ENCODE data around the gene RELB. TPM values are rescaled to one million over a fixed set of nuclear protein-coding genes. Genes with fewer than 3 reads are reported as not detected.
"Not testable (repeated sequence)": the region's sequence is repeated elsewhere in the genome, so short reads cannot be mapped to it uniquely, and the experiment has no call there.

RELB gene
- total RNA-seq, 2 donors from 2014 or later, result 9.5 to 14.5 TPM

DNA sequence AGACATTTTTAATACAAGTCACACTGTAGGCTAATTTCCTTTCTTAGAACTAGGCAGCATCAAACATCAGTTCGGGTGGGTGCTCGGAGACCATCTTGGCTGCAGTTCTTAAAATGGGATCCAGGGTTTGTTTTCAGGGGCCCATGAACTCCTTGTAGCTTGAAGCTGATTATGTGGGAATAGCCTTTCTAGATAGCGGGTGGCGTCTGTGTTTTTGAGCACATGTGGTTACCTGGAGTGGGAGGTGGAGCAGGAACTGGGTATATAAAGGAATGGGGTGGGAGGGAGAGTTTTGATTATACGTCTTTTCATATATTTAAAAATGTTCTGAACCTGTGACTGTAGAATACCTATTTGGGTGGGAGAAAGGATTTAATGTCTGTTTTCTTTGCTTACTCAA, 33.1 kb upstream of the RELB start:
- H3K36me3 Mint-ChIP-seq (ENCODE audit: low read depth), result peaks cover 39% of the 10 kb centered on the region
- WGBS, 2 experiments (ENCODE audit: insufficient coverage in 1 of 2, insufficient read length in 1 of 2), result 95% methylated on average over 4 to 5 of the region's 5 CpGs
- Histone ChIP-seq H3K36me3 (ENCODE audit: control insufficient read depth, insufficient read depth, low read length) (peaks cover 35% of the 10 kb centered on the region), H3K9me3 (ENCODE audit: control insufficient read depth, low read length) (no peaks in the 10 kb centered on the region), H3K4me1 (ENCODE audit: control insufficient read depth, insufficient read depth, low read length) (no peaks in the 10 kb centered on the region), H3K27me3 (ENCODE audit: control insufficient read depth, insufficient read depth, low read length, poor library complexity, severe bottlenecking) (no peaks in the 10 kb centered on the region), H3K27ac (ENCODE audit: low read depth, low read length) (no peak overlapping the region), H3K9ac (ENCODE audit: extremely low read depth, low read length, poor library complexity, severe bottlenecking) (no peak overlapping the region), H3K4me3 (ENCODE audit: low read length) (no peak overlapping the region)
- H3K27ac Mint-ChIP-seq, result no peak overlapping the region
- no peaks in the 10 kb centered on the region for H3K9me3 Mint-ChIP-seq
- no peak overlapping the region for H3K4me3 Mint-ChIP-seq
- H3K4me1 Mint-ChIP-seq, result no peaks in the 10 kb centered on the region
- TF ChIP-seq, protein P1, sequence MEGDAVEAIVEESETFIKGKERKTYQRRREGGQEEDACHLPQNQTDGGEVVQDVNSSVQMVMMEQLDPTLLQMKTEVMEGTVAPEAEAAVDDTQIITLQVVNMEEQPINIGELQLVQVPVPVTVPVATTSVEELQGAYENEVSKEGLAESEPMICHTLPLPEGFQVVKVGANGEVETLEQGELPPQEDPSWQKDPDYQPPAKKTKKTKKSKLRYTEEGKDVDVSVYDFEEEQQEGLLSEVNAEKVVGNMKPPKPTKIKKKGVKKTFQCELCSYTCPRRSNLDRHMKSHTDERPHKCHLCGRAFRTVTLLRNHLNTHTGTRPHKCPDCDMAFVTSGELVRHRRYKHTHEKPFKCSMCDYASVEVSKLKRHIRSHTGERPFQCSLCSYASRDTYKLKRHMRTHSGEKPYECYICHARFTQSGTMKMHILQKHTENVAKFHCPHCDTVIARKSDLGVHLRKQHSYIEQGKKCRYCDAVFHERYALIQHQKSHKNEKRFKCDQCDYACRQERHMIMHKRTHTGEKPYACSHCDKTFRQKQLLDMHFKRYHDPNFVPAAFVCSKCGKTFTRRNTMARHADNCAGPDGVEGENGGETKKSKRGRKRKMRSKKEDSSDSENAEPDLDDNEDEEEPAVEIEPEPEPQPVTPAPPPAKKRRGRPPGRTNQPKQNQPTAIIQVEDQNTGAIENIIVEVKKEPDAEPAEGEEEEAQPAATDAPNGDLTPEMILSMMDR (conservative IDR thresholded peaks at IDR 0.05), result no peak
- DNase-seq, result no peak
- no peaks in the 10 kb centered on the region for H3K27me3 Mint-ChIP-seq (ENCODE audit: insufficient read depth)

DNA sequence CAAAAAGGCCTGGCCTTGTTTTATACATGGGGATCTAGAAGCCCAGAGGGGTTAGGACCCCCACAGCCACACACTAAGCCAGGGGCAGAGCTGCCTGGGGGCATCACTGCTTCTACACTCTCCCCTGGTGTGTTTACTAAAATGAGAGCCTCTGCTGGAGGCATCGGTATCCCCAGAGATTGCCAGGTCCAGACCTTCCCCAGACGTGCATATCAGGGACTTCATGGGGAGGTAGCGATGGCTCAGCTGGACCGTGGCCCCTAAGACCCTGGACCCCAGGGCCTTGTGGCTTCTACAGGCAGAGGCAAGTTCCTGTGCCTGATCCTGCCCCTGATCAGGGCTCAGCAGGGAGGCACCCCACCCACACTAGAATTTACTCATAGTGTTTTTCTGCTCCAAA, 32.6 kb upstream of the RELB start:
- no peaks in the 10 kb centered on the region for H3K4me1 ChIP-seq (ENCODE audit: control insufficient read depth, insufficient read depth, low read length)
- Mint-ChIP-seq H3K4me3 (no peak overlapping the region), H3K36me3 (ENCODE audit: low read depth) (peaks cover 43% of the 10 kb centered on the region), H3K9me3 (no peaks in the 10 kb centered on the region), H3K27me3 (ENCODE audit: insufficient read depth) (no peaks in the 10 kb centered on the region), H3K27ac (no peak overlapping the region), H3K4me1 (no peaks in the 10 kb centered on the region)
- TF ChIP-seq, protein P1 (conservative IDR thresholded peaks at IDR 0.05), result no peak
- H3K9ac ChIP-seq (ENCODE audit: extremely low read depth, low read length, poor library complexity, severe bottlenecking), result no peak overlapping the region
- 95 to 100% methylated on average over 2 to 4 of the region's 4 CpGs for WGBS, 2 experiments (ENCODE audit: insufficient coverage in 1 of 2, insufficient read length in 1 of 2)
- no peaks in the 10 kb centered on the region for H3K9me3 ChIP-seq (ENCODE audit: control insufficient read depth, low read length)
- no peak overlapping the region for H3K27ac ChIP-seq (ENCODE audit: low read depth, low read length)
- no peak overlapping the region for H3K4me3 ChIP-seq (ENCODE audit: low read length)
- no peak for DNase-seq
- H3K36me3 ChIP-seq (ENCODE audit: control insufficient read depth, insufficient read depth, low read length), result peaks cover 35% of the 10 kb centered on the region
- H3K27me3 ChIP-seq (ENCODE audit: control insufficient read depth, insufficient read depth, low read length, poor library complexity, severe bottlenecking), result no peaks in the 10 kb centered on the region

DNA sequence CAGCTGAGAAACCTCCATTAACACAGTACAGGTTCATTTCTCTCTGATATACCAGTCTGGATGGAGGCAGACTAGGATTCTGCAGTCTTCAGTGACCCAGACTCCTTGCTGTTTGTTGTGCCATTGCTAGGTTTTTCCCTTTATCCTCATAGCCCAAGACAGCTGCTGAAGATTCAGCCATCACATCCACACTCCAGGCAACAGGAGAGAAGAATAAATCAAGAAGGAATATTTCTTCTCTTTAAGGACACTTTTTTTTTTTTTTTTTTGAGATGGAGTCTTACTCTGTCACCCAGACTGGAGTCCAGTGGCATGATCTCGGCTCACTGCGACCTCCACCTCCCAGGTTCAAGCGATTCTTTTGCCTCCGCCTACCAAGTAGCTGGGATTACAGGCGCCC, 31.8 kb upstream of the RELB start:
- H3K4me1 ChIP-seq (ENCODE audit: control insufficient read depth, insufficient read depth, low read length), result no peaks in the 10 kb centered on the region

DNA sequence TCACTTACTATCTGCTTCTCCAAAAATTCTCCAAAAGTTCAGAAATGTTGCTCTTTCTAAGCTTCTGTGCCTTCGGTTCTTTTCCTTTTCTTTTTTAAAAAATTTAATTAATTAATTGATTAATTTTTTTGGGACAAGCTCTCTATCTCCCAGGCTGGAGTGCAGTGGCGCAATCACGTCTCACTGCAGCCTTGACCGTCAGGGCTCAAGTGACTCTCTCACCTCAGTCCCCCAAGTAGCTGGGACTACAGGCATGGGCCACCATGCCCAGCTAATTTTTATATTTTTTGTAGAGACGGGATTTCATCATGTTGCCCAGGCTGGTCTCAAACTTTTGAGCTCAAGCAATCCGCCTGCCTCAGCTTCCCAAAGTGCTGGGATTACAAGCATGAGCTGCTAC, 29.8 kb upstream of the RELB start:
- WGBS, 2 experiments (ENCODE audit: insufficient coverage in 1 of 2, insufficient read length in 1 of 2), result 82 to 88% methylated on average over 5 to 6 of the region's 6 CpGs
- H3K27ac ChIP-seq (ENCODE audit: low read depth, low read length), result not testable (repeated sequence)
- H3K36me3 Mint-ChIP-seq (ENCODE audit: low read depth), result peaks cover 46% of the 10 kb centered on the region

More for the DNA sequence above, 31.8 kb upstream of the RELB start:
- Mint-ChIP-seq H3K4me3 (no peak overlapping the region), H3K9me3 (no peaks in the 10 kb centered on the region), H3K4me1 (no peaks in the 10 kb centered on the region), H3K36me3 (ENCODE audit: low read depth) (peaks cover 45% of the 10 kb centered on the region), H3K27ac (no peak overlapping the region), H3K27me3 (ENCODE audit: insufficient read depth) (no peaks in the 10 kb centered on the region)
- no peaks in the 10 kb centered on the region for H3K9me3 ChIP-seq (ENCODE audit: control insufficient read depth, low read length)
- TF ChIP-seq, protein P1 (conservative IDR thresholded peaks at IDR 0.05), result no peak
- no peak for DNase-seq
- H3K27me3 ChIP-seq (ENCODE audit: control insufficient read depth, insufficient read depth, low read length, poor library complexity, severe bottlenecking), result no peaks in the 10 kb centered on the region
- H3K36me3 ChIP-seq (ENCODE audit: control insufficient read depth, insufficient read depth, low read length), result peaks cover 41% of the 10 kb centered on the region
- H3K9ac ChIP-seq (ENCODE audit: extremely low read depth, low read length, poor library complexity, severe bottlenecking), result no peak overlapping the region
- H3K4me3 ChIP-seq (ENCODE audit: low read length), result no peak overlapping the region
- WGBS, 2 experiments (ENCODE audit: insufficient coverage in 1 of 2, insufficient read length in 1 of 2), result 100% methylated on average over 4 of the region's 5 CpGs; no CpG with 5 or more reads in 1 of the 2 experiments
- H3K27ac ChIP-seq (ENCODE audit: low read depth, low read length), result no peak overlapping the region

More for the DNA sequence above, 29.8 kb upstream of the RELB start:
- H3K4me3 ChIP-seq (ENCODE audit: low read length); H3K9ac ChIP-seq (ENCODE audit: extremely low read depth, low read length, poor library complexity, severe bottlenecking); H3K27me3 ChIP-seq (ENCODE audit: control insufficient read depth, insufficient read depth, low read length, poor library complexity, severe bottlenecking); H3K9me3 Mint-ChIP-seq; H3K4me1 Mint-ChIP-seq; H3K27ac Mint-ChIP-seq; H3K4me1 ChIP-seq (ENCODE audit: control insufficient read depth, insufficient read depth, low read length); DNase-seq; H3K9me3 ChIP-seq (ENCODE audit: control insufficient read depth, low read length); H3K27me3 Mint-ChIP-seq (ENCODE audit: insufficient read depth); H3K4me3 Mint-ChIP-seq: not testable (repeated sequence)
- peaks cover 52% of the 10 kb centered on the region for H3K36me3 ChIP-seq (ENCODE audit: control insufficient read depth, insufficient read depth, low read length)
